Stimulated activated CD4-positive, alpha-beta T cell treated with anti-CD3 and anti-CD28 coated beads, Interleukin-1b, Interleukin-23, amount 100 ng/mL, for 48 hours (primary cell): ENCODE measurements around the gene PCED1A.

Experiments used
- DNase-seq: peaks from one replicate; pipeline ENCODE4 v3.0.0-alpha.2; 2020

Gene PCED1A

GRCh38 chr20:2840138-2840966, at the start of gene PCED1A, which contains the start of gene VPS16:
TSS of gene PCED1A (minus strand) at chr20:2840655. CDS start at chr20:2839912, 743 bp downstream.
TSS of gene VPS16 (plus strand) at chr20:2840745. CDS start at chr20:2840775, 30 bp downstream.
- peak; percentile 91 for DNase-seq

- DNase-seq: no peak
Observed at GRCh38 chr20:2889797-2890196, 49.3 kb upstream of the PCED1A start.

GRCh38 chr20:2889209-2889608, 48.8 kb upstream of the PCED1A start:
- DNase-seq: no peak

GRCh38 chr20:2888224-2888955, 47.9 kb upstream of the PCED1A start:
- DNase-seq: no peak

GRCh38 chr20:2887715-2888114, 47.3 kb upstream of the PCED1A start:
- DNase-seq: no peak

- no peak for DNase-seq
Observed at GRCh38 chr20:2883726-2884637, 43.5 kb upstream of the PCED1A start.

GRCh38 chr20:2880650-2881049, 40.2 kb upstream of the PCED1A start:
- DNase-seq: no peak

- DNase-seq: no peak
Observed at GRCh38 chr20:2879146-2879545, 38.7 kb upstream of the PCED1A start.

- no peak for DNase-seq
Observed at GRCh38 chr20:2878515-2878914, 38.1 kb upstream of the PCED1A start.

GRCh38 chr20:2875690-2876203, 35.3 kb upstream of the PCED1A start:
- no peak for DNase-seq

- DNase-seq: no peak
Observed at GRCh38 chr20:2874456-2874855, 34.0 kb upstream of the PCED1A start.

GRCh38 chr20:2873747-2874041, 33.2 kb upstream of the PCED1A start:
- peak; percentile 56 for DNase-seq

- peak; percentile 92 for DNase-seq
Observed at GRCh38 chr20:2873010-2873746, 32.7 kb upstream of the PCED1A start, which contains the start of gene PTPRA. TSS of gene PTPRA (plus strand) at chr20:2873481. CDS start at chr20:2964278, 90,797 bp downstream.

- peak; percentile 81 for DNase-seq
Observed at GRCh38 chr20:2872459-2873009, 32.1 kb upstream of the PCED1A start.

- no peak for DNase-seq
Observed at GRCh38 chr20:2871661-2872458, 31.4 kb upstream of the PCED1A start.

- DNase-seq: no peak
Observed at GRCh38 chr20:2871111-2871465, 30.6 kb upstream of the PCED1A start.

- no peak for DNase-seq
Observed at GRCh38 chr20:2869381-2869780, 28.9 kb upstream of the PCED1A start.

GRCh38 chr20:2867081-2867864, 26.8 kb upstream of the PCED1A start:
- no peak for DNase-seq

GRCh38 chr20:2866236-2866635, 25.8 kb upstream of the PCED1A start:
- DNase-seq: no peak

GRCh38 chr20:2865630-2866029, 25.2 kb upstream of the PCED1A start:
- DNase-seq: peak; percentile 62
